SU-DHL-6 (cell line): Measurements from ENCODE around the gene OTUD4.

Source experiments
- H2AFZ ChIP-seq: fragments of 200-600 bp; sonication (generic); 2 replicates; pipeline ENCODE4 v1.6.1; 2014; ENCODE audit warnings: low read depth, mild to moderate bottlenecking, moderate library complexity, mixed read lengths, antibody characterized with exemption, low read length; ENCODE audit not compliant: severe bottlenecking
- H3F3A ChIP-seq: fragments of 200-600 bp; shearing (Covaris generic); 2 replicates; pipeline ENCODE4 v1.6.0; 2016; ENCODE audit warnings: antibody characterized with exemption, mild to moderate bottlenecking; ENCODE audit not compliant: insufficient read depth
- H3K27ac ChIP-seq: fragments of 200-600 bp; sonication (generic); 2 replicates; pipeline ENCODE4 v1.5.1; 2016; ENCODE audit warnings: low read depth, mild to moderate bottlenecking, low read length, moderate library complexity, mixed read lengths
- H3K27me3 ChIP-seq: fragments of 200-600 bp; sonication (generic), shearing (Covaris generic); 2 replicates; pipeline ENCODE4 v1.6.0; 2014; ENCODE audit warnings: mild to moderate bottlenecking, low read length
- H3K36me3 ChIP-seq: fragments of 200-600 bp; sonication (generic); 2 replicates; pipeline ENCODE4 v1.6.1; 2014; ENCODE audit warnings: mild to moderate bottlenecking, low read length, mixed read lengths
- H3K4me2 ChIP-seq: fragments of 300-600, 200-600 bp; shearing (Covaris generic), sonication (generic); 2 replicates; pipeline ENCODE4 v1.6.0; 2014; ENCODE audit warnings: low read length, low read depth, mild to moderate bottlenecking; ENCODE audit not compliant: poor library complexity, severe bottlenecking
- H3K4me3 ChIP-seq: fragments of 200-600 bp; sonication (generic); 2 replicates; pipeline ENCODE4 v1.5.1; 2014; ENCODE audit warnings: antibody characterized with exemption, low read length, mild to moderate bottlenecking, mixed read lengths; ENCODE audit not compliant: insufficient read depth, poor library complexity, severe bottlenecking
- H3K79me2 ChIP-seq: fragments of 200-600 bp; sonication (generic); 2 replicates; pipeline ENCODE4 v1.6.1; 2014; ENCODE audit warnings: mild to moderate bottlenecking, low read length, moderate library complexity; ENCODE audit not compliant: insufficient read depth
- H3K9ac ChIP-seq: fragments of 200-600 bp; sonication (generic); 2 replicates; pipeline ENCODE4 v1.7.0; 2014; ENCODE audit warnings: mild to moderate bottlenecking, low read length
- H3K9me2 ChIP-seq: fragments of 200-600 bp; sonication (generic); replicated peaks from 2 replicates; pipeline ENCODE4 v1.6.1; 2014; ENCODE audit warnings: low read length; ENCODE audit not compliant: insufficient read depth
- H3K9me3 ChIP-seq: fragments of 200-600 bp; sonication (generic); 2 replicates; pipeline ENCODE4 v1.6.1; 2014; ENCODE audit warnings: low read length, mixed read lengths; ENCODE audit not compliant: insufficient read depth
- H4K20me1 ChIP-seq: fragments of 200-600 bp; sonication (generic); 2 replicates; pipeline ENCODE4 v1.6.1; 2014; ENCODE audit warnings: low read depth, mild to moderate bottlenecking, antibody characterized with exemption, low read length, moderate library complexity, mixed read lengths
- CTCF ChIP-seq: fragments of 200-600 bp; sonication (generic); IDR thresholded peaks from one replicate; pipeline ENCODE4 v1.5.1; 2017; ENCODE audit warnings: antibody characterized with exemption, mild to moderate bottlenecking, low read length, moderate library complexity; ENCODE audit not compliant: insufficient read depth, poor library complexity, severe bottlenecking
- EZH2phosphoT487 ChIP-seq: fragments of 200-600 bp; sonication (generic), shearing (Covaris generic); conservative IDR thresholded peaks from 2 replicates; pipeline ENCODE4 v1.6.1; 2018; ENCODE audit warnings: mild to moderate bottlenecking, antibody characterized with exemption, low read length, moderate library complexity, mixed read lengths

The OTUD4 gene

GRCh38 chr4:145183581-145183980, 3.2 kb upstream of the OTUD4 start:
- Histone ChIP-seq H3K79me2 (peaks cover 9% of the 10 kb centered on the region), H3K4me3 (no peak overlapping the region), H3K27ac (no peak overlapping the region), H2AFZ (no peak overlapping the region), H3K9ac (no peak overlapping the region), H3F3A (peaks cover 9% of the 10 kb centered on the region), H4K20me1 (no peaks in the 10 kb centered on the region), H3K9me3 (no peaks in the 10 kb centered on the region), H3K36me3 (no peaks in the 10 kb centered on the region), H3K9me2 (no peaks in the 10 kb centered on the region), H3K27me3 (no peaks in the 10 kb centered on the region), H3K4me2 (no peak overlapping the region)
- TF ChIP-seq CTCF (no peak), EZH2phosphoT487 (no peak)

DNA sequence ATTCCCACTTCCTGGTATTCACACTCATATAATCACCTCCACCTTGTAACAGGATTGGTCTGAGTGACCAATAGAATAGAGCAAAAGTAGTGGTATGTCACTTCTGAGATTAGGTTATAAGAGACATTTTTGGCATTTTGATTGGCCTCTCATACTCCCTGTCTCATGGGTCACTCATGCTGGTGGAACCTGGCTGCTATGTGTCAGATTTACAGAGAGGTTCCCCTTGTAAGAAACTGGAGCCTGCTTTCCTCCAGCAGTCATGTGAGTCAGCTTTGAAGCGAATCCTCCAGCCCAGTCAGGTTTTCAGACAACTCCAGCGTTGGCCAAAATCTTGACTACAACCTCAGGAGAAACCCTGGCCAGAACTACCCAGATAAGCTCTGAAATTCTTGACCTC, 2.6 kb upstream of the OTUD4 start:
- Histone ChIP-seq H3F3A (peaks cover 9% of the 10 kb centered on the region), H2AFZ (no peak overlapping the region), H3K27ac (no peak overlapping the region), H3K27me3 (no peaks in the 10 kb centered on the region), H3K9me2 (no peaks in the 10 kb centered on the region), H3K9ac (no peak overlapping the region), H3K4me3 (no peak overlapping the region), H3K9me3 (no peaks in the 10 kb centered on the region), H4K20me1 (no peaks in the 10 kb centered on the region), H3K36me3 (no peaks in the 10 kb centered on the region), H3K4me2 (no peak overlapping the region), H3K79me2 (peaks cover 15% of the 10 kb centered on the region)
- TF ChIP-seq EZH2phosphoT487: no peak
- no peak for TF ChIP-seq CTCF

GRCh38 chr4:145182222-145182621, 1.8 kb upstream of the OTUD4 start:
- no peak overlapping the region for H2AFZ ChIP-seq
- H3K4me2 ChIP-seq: no peak overlapping the region
- H3K27ac ChIP-seq: no peak overlapping the region
- H3K27me3 ChIP-seq: no peaks in the 10 kb centered on the region
- no peak overlapping the region for H3K9ac ChIP-seq
- H3K36me3 ChIP-seq: no peaks in the 10 kb centered on the region
- no peaks in the 10 kb centered on the region for H3K9me2 ChIP-seq
- H4K20me1 ChIP-seq: no peaks in the 10 kb centered on the region
- peaks cover 23% of the 10 kb centered on the region for H3K79me2 ChIP-seq
- TF ChIP-seq EZH2phosphoT487: no peak
- no peak for TF ChIP-seq CTCF
- H3F3A ChIP-seq: peaks cover 9% of the 10 kb centered on the region
- H3K9me3 ChIP-seq: no peaks in the 10 kb centered on the region
- H3K4me3 ChIP-seq: no peak overlapping the region
